ENCODE results near the gene ZNF821. TPM values are rescaled to one million over a fixed set of nuclear protein-coding genes. Genes with fewer than 3 reads are reported as not detected.

ZNF821 gene
- total RNA-seq, 1 donor from 2014 or later = 40.9 TPM

DNA sequence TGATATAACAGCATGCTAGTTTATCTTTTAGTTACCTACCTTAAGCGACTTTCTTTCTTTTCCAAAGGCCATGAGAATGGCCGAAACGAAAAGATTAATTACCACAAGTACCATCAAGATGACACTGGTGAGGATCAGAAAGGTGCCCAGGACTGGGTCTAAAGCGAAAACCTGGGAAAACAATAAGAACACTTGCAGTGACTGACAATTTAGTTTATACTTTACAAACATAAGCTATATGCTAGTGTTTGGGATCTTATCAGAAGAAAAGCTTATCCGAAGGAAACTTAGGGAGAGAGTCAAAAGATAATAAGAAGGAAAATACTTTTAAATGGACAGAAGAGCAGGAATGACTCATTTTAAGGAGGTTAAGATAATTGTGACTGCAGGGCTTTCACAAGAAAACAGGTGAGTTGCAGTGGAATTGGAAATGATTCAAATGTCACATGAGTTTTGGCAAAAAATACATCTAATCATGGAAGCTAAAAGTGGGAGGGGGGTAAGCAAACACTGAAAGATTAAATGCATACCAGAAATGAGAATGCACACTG lies 46.1 kb upstream of the ZNF821 start:
- no peak overlapping the region for H3K4me3 Mint-ChIP-seq (ENCODE audit: unreplicated experiment)
- no peaks in the 10 kb centered on the region for H3K36me3 Mint-ChIP-seq (ENCODE audit: unreplicated experiment)
- H3K27ac Mint-ChIP-seq (ENCODE audit: unreplicated experiment) = no peak overlapping the region
- peaks cover 1% of the 10 kb centered on the region for H3K27me3 Mint-ChIP-seq (ENCODE audit: unreplicated experiment)
- no peaks in the 10 kb centered on the region for H3K9me3 Mint-ChIP-seq (ENCODE audit: unreplicated experiment)
- DNase-seq = no peak
- TF ChIP-seq, protein P1, sequence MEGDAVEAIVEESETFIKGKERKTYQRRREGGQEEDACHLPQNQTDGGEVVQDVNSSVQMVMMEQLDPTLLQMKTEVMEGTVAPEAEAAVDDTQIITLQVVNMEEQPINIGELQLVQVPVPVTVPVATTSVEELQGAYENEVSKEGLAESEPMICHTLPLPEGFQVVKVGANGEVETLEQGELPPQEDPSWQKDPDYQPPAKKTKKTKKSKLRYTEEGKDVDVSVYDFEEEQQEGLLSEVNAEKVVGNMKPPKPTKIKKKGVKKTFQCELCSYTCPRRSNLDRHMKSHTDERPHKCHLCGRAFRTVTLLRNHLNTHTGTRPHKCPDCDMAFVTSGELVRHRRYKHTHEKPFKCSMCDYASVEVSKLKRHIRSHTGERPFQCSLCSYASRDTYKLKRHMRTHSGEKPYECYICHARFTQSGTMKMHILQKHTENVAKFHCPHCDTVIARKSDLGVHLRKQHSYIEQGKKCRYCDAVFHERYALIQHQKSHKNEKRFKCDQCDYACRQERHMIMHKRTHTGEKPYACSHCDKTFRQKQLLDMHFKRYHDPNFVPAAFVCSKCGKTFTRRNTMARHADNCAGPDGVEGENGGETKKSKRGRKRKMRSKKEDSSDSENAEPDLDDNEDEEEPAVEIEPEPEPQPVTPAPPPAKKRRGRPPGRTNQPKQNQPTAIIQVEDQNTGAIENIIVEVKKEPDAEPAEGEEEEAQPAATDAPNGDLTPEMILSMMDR (IDR thresholded peaks at IDR 0.05; ENCODE audit: partially characterized antibody, unreplicated experiment) = no peak
- peaks cover 2% of the 10 kb centered on the region for H3K4me1 Mint-ChIP-seq (ENCODE audit: low read depth, unreplicated experiment)

DNA sequence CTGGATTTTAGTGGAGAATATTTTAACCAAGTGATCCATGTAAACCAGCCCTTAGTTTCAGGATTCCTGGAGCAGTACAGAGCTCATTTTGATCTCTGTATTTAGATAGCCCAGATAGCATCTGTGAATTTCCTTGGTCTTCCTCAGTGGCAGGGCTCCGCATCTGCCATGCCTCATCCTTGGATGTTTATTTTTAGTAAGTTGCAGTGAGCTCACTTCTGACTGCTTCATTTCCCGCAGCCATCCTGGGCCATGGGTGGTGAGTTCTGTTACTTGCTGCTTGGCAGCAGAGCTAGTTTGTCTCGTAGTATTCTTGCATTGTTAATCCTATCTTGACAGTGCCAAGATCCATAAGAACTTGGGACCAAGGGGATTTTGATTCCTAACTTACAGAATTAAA lies 45.1 kb upstream of the ZNF821 start:
- no peak overlapping the region for H3K27ac Mint-ChIP-seq (ENCODE audit: unreplicated experiment)
- no peak for DNase-seq
- H3K4me3 Mint-ChIP-seq (ENCODE audit: unreplicated experiment) = no peak overlapping the region
- TF ChIP-seq, protein P1 (IDR thresholded peaks at IDR 0.05; ENCODE audit: partially characterized antibody, unreplicated experiment) = no peak
- peaks cover 2% of the 10 kb centered on the region for H3K4me1 Mint-ChIP-seq (ENCODE audit: low read depth, unreplicated experiment)
- H3K36me3 Mint-ChIP-seq (ENCODE audit: unreplicated experiment) = no peaks in the 10 kb centered on the region
- H3K9me3 Mint-ChIP-seq (ENCODE audit: unreplicated experiment) = no peaks in the 10 kb centered on the region
- H3K27me3 Mint-ChIP-seq (ENCODE audit: unreplicated experiment) = peaks cover 1% of the 10 kb centered on the region

GRCh38 chr16:71927787-71928186 lies 43.8 kb upstream of the ZNF821 start:
- TF ChIP-seq, protein P1 (IDR thresholded peaks at IDR 0.05; ENCODE audit: partially characterized antibody, unreplicated experiment) = no peak
- Mint-ChIP-seq H3K27ac (ENCODE audit: unreplicated experiment) (no peak overlapping the region), H3K4me3 (ENCODE audit: unreplicated experiment) (no peak overlapping the region), H3K4me1 (ENCODE audit: low read depth, unreplicated experiment) (peaks cover 2% of the 10 kb centered on the region), H3K9me3 (ENCODE audit: unreplicated experiment) (no peaks in the 10 kb centered on the region), H3K27me3 (ENCODE audit: unreplicated experiment) (peaks cover 1% of the 10 kb centered on the region), H3K36me3 (ENCODE audit: unreplicated experiment) (no peaks in the 10 kb centered on the region)
- no peak for DNase-seq

- TF ChIP-seq, protein P1 (IDR thresholded peaks at IDR 0.05; ENCODE audit: partially characterized antibody, unreplicated experiment) = no peak
- peaks cover 2% of the 10 kb centered on the region for H3K4me1 Mint-ChIP-seq (ENCODE audit: low read depth, unreplicated experiment)
- H3K27ac Mint-ChIP-seq (ENCODE audit: unreplicated experiment) = no peak overlapping the region
- no peaks in the 10 kb centered on the region for H3K9me3 Mint-ChIP-seq (ENCODE audit: unreplicated experiment)
- no peaks in the 10 kb centered on the region for H3K36me3 Mint-ChIP-seq (ENCODE audit: unreplicated experiment)
- no peak for DNase-seq
- peaks cover 1% of the 10 kb centered on the region for H3K27me3 Mint-ChIP-seq (ENCODE audit: unreplicated experiment)
- H3K4me3 Mint-ChIP-seq (ENCODE audit: unreplicated experiment) = no peak overlapping the region
Measured at GRCh38 chr16:71927383-71927782, 43.4 kb upstream of the ZNF821 start.

DNA sequence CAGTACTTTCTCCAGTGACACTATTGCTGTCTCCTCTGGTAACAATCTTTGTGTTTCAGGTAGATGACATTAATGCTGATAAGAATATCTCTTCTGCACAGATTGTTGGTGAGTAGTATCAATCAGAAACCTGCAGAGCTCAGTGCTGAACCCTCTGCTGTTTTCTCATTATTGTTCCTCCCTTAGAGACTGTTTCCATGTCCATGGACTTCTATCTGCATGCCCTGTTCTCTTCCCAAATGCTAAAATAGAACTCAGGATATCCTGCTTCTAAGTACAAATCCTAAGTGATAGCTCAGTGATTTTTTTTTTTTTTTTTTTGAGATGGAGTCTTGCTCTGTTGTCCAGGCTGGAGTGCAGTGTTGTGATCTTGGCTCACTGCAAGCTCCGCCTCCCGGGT lies 40.7 kb upstream of the ZNF821 start:
- TF ChIP-seq, protein P1 (IDR thresholded peaks at IDR 0.05; ENCODE audit: partially characterized antibody, unreplicated experiment) = no peak
- H3K36me3 Mint-ChIP-seq (ENCODE audit: unreplicated experiment) = no peaks in the 10 kb centered on the region
- peaks cover 2% of the 10 kb centered on the region for H3K4me1 Mint-ChIP-seq (ENCODE audit: low read depth, unreplicated experiment)
- no peak for DNase-seq
- H3K9me3 Mint-ChIP-seq (ENCODE audit: unreplicated experiment) = no peaks in the 10 kb centered on the region
- no peak overlapping the region for H3K4me3 Mint-ChIP-seq (ENCODE audit: unreplicated experiment)
- peaks cover 1% of the 10 kb centered on the region for H3K27me3 Mint-ChIP-seq (ENCODE audit: unreplicated experiment)
- no peak overlapping the region for H3K27ac Mint-ChIP-seq (ENCODE audit: unreplicated experiment)
